ENCODE results near the gene ATG5. TPM values are rescaled to one million over a fixed set of nuclear protein-coding genes. Genes with fewer than 3 reads are reported as not detected.

Gene ATG5
- total RNA-seq, 1 experiment from 2014 or later, result 51.4 TPM

DNA sequence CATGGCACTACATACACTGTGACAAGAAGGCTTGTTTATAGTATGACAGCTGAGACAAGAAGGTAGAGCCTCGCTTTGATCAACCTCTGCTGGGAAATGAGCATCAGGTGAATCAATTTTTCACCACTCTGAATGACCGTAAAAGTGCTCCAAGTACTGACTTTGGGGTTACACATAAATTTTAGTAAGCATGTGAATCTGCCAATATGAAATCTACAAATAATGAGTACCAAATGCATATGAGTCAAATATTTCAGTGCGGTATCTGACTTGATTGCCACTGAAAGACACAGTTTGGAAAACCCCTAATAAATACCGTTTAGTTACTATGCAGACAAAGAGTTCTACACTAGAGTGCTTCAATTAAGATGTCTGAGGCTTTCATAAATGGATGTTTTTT lies 77.8 kb downstream of the ATG5 start:
- TF ChIP-seq, protein P1, sequence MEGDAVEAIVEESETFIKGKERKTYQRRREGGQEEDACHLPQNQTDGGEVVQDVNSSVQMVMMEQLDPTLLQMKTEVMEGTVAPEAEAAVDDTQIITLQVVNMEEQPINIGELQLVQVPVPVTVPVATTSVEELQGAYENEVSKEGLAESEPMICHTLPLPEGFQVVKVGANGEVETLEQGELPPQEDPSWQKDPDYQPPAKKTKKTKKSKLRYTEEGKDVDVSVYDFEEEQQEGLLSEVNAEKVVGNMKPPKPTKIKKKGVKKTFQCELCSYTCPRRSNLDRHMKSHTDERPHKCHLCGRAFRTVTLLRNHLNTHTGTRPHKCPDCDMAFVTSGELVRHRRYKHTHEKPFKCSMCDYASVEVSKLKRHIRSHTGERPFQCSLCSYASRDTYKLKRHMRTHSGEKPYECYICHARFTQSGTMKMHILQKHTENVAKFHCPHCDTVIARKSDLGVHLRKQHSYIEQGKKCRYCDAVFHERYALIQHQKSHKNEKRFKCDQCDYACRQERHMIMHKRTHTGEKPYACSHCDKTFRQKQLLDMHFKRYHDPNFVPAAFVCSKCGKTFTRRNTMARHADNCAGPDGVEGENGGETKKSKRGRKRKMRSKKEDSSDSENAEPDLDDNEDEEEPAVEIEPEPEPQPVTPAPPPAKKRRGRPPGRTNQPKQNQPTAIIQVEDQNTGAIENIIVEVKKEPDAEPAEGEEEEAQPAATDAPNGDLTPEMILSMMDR (IDR thresholded peaks at IDR 0.05), result no peak
- TF ChIP-seq TCF7L2 (IDR thresholded peaks at IDR 0.05; ENCODE audit: low read depth, low read length), result no peak
- TF ChIP-seq POLR2AphosphoS5 (IDR thresholded peaks at IDR 0.05; ENCODE audit: low read depth, low read length), result no peak
- no peak for TF ChIP-seq SIN3A (IDR thresholded peaks at IDR 0.05; ENCODE audit: borderline replicate concordance, insufficient read depth, low read depth, low read length)
- TF ChIP-seq, protein P2, sequence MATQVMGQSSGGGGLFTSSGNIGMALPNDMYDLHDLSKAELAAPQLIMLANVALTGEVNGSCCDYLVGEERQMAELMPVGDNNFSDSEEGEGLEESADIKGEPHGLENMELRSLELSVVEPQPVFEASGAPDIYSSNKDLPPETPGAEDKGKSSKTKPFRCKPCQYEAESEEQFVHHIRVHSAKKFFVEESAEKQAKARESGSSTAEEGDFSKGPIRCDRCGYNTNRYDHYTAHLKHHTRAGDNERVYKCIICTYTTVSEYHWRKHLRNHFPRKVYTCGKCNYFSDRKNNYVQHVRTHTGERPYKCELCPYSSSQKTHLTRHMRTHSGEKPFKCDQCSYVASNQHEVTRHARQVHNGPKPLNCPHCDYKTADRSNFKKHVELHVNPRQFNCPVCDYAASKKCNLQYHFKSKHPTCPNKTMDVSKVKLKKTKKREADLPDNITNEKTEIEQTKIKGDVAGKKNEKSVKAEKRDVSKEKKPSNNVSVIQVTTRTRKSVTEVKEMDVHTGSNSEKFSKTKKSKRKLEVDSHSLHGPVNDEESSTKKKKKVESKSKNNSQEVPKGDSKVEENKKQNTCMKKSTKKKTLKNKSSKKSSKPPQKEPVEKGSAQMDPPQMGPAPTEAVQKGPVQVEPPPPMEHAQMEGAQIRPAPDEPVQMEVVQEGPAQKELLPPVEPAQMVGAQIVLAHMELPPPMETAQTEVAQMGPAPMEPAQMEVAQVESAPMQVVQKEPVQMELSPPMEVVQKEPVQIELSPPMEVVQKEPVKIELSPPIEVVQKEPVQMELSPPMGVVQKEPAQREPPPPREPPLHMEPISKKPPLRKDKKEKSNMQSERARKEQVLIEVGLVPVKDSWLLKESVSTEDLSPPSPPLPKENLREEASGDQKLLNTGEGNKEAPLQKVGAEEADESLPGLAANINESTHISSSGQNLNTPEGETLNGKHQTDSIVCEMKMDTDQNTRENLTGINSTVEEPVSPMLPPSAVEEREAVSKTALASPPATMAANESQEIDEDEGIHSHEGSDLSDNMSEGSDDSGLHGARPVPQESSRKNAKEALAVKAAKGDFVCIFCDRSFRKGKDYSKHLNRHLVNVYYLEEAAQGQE (IDR thresholded peaks at IDR 0.05; ENCODE audit: insufficient read depth in 1 of 2, low read depth in 2 of 2, low read length in 1 of 2), result no peak
- BruUV-seq (replicated peaks), result no TSS peak
- no peak overlapping the region for H3K4me3 ChIP-seq (ENCODE audit: low read depth in 2 of 2, low read length in 2 of 2)
- CTCF ChIA-PET, result no interaction called here
- intact Hi-C loops (cut with micrococcal nuclease; ENCODE audit: unreplicated experiment) (no loop called here), in situ Hi-C loops (cut with HindIII; ENCODE audit: low pct_unique_long_range_greater_than_20kb, low sequenced_read_pairs) (no loop called here)
- H3K4me1 ChIP-seq (ENCODE audit: control insufficient read depth, insufficient read depth, low read length), result no peaks in the 10 kb centered on the region; the same call in 1 of the 2 replicates
- no peaks in the 10 kb centered on the region for H3K9me3 ChIP-seq (ENCODE audit: control insufficient read depth, insufficient read depth, low read depth, low read length)
- H3K36me3 ChIP-seq (ENCODE audit: control insufficient read depth, insufficient read depth, low read length), result peaks cover 11% of the 10 kb centered on the region
- H3K27ac ChIP-seq (ENCODE audit: low read length), result no peak overlapping the region
- no peak for DNase-seq (ENCODE audit: low read depth, low spot score)
- POLR2A ChIA-PET, result no interaction called here
- no peak for ATAC-seq
- no peaks in the 10 kb centered on the region for H3K27me3 ChIP-seq (ENCODE audit: control insufficient read depth, insufficient read depth, low read length)

DNA sequence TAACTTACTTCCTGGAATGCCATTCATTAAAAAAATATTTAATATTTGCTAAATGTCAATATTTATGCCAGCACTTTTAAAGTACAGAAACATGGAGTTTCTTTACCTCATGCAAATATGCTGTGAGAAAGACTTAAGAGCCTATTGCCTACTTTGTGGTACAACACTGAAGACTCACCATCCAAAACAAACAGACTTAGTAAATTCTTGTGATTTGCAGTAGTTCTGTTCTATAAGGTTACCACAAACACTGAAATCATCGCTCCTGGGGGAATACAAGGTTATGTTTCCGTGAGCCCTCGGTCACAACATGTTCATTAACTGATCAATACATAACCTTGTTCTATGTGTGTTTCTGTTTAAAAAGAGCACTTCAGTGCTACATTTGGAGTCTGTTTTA lies 78.3 kb downstream of the ATG5 start:
- intact Hi-C loops (cut with micrococcal nuclease; ENCODE audit: unreplicated experiment) (no loop called here), in situ Hi-C loops (cut with HindIII; ENCODE audit: low pct_unique_long_range_greater_than_20kb, low sequenced_read_pairs) (no loop called here)
- Histone ChIP-seq H3K4me1 (ENCODE audit: control insufficient read depth, insufficient read depth, low read length) (no peaks in the 10 kb centered on the region), H3K27me3 (ENCODE audit: control insufficient read depth, insufficient read depth, low read length) (no peaks in the 10 kb centered on the region), H3K27ac (ENCODE audit: low read length) (no peak overlapping the region), H3K4me3 (ENCODE audit: low read depth in 2 of 2, low read length in 2 of 2) (no peak overlapping the region), H3K36me3 (ENCODE audit: control insufficient read depth, insufficient read depth, low read length) (peaks cover 11% of the 10 kb centered on the region), H3K9me3 (ENCODE audit: control insufficient read depth, insufficient read depth, low read depth, low read length) (no peaks in the 10 kb centered on the region)
- ChIA-PET POLR2A (interaction anchor here (0.7 kb wide), 1 partner anchor 1162 kb away, joined by 3 read pairs; no protein-coding TSS in a partner anchor), CTCF (no interaction called here)
- no peak for DNase-seq (ENCODE audit: low read depth, low spot score)
- TF ChIP-seq SIN3A (IDR thresholded peaks at IDR 0.05; ENCODE audit: borderline replicate concordance, insufficient read depth, low read depth, low read length) (no peak), POLR2AphosphoS5 (IDR thresholded peaks at IDR 0.05; ENCODE audit: low read depth, low read length) (no peak), TCF7L2 (IDR thresholded peaks at IDR 0.05; ENCODE audit: low read depth, low read length) (no peak)
- TF ChIP-seq, protein P1 (IDR thresholded peaks at IDR 0.05), result no peak
- TF ChIP-seq, protein P2 (IDR thresholded peaks at IDR 0.05; ENCODE audit: insufficient read depth in 1 of 2, low read depth in 2 of 2, low read length in 1 of 2), result no peak
- ATAC-seq, result no peak
- no TSS peak for BruUV-seq (replicated peaks)

Data from Panc1 (cell line).